Lung (tissue), 12 donors: Measurements from ENCODE around the gene DCHS2. TPM values are rescaled to one million over a fixed set of nuclear protein-coding genes. Genes with fewer than 3 reads are reported as not detected.

Experiments used
- ATAC-seq: fragments of 200-7000 bp; cut with Tn5 transposase; one replicate; pipeline ENCODE4 v1.9.1; 2020; ENCODE audit warnings: moderate number of reproducible peaks; ENCODE audit not compliant: insufficient read depth, low FRiP score
- DNase-seq, 3 donors: peaks; one replicate each; pipeline ENCODE4 v3.0.0-alpha.2; 2013 to 2017
- H3K27ac ChIP-seq, 2 donors: one replicate each; pipeline ENCODE4 v1.5.1; 2013; ENCODE audit warnings: mild to moderate bottlenecking in 2 of 2, moderate library complexity in 2 of 2, control low read depth in 1 of 2, inconsistent platforms in 1 of 2, low read depth in 1 of 2, low read length in 1 of 2
- H3K27me3 ChIP-seq, 3 donors: one replicate each; pipeline ENCODE4 v1.5.1; 2013; ENCODE audit warnings: low read length in 2 of 3; ENCODE audit not compliant: control insufficient read depth in 3 of 3, insufficient read depth in 3 of 3
- H3K36me3 ChIP-seq, 4 donors: one replicate each; pipeline ENCODE4 v1.5.1; 2013; ENCODE audit warnings: low read length in 4 of 4, mild to moderate bottlenecking in 1 of 4, moderate library complexity in 1 of 4; ENCODE audit not compliant: control insufficient read depth in 4 of 4, insufficient read depth in 4 of 4
- H3K4me1 ChIP-seq, 5 donors: one replicate each; pipeline ENCODE4 v1.5.1; 2013; ENCODE audit warnings: low read length in 5 of 5, mild to moderate bottlenecking in 2 of 5, moderate library complexity in 1 of 5; ENCODE audit not compliant: control insufficient read depth in 5 of 5, insufficient read depth in 5 of 5
- H3K4me3 ChIP-seq: one replicate; pipeline ENCODE4 v1.5.1; 2013; ENCODE audit warnings: mild to moderate bottlenecking, control low read depth, moderate library complexity
- H3K9ac ChIP-seq, 2 donors: one replicate each; pipeline ENCODE4 v1.5.1; 2013; ENCODE audit warnings: low read length in 2 of 2, control low read depth in 1 of 2; ENCODE audit not compliant: insufficient read depth in 1 of 2
- H3K9me3 ChIP-seq, 4 donors: one replicate each; pipeline ENCODE4 v1.5.1; 2013; ENCODE audit warnings: low read length in 3 of 4, mild to moderate bottlenecking in 1 of 4, moderate library complexity in 1 of 4; ENCODE audit not compliant: control insufficient read depth in 4 of 4, insufficient read depth in 3 of 4
- WGBS, 2 donors: extraction: QIAGEN DNeasy Blood & Tissue Kit; methylation state at CpG; one replicate each; pipeline ENCODE4 v1.1.7; 2013; 5-methylcytosine and 5-hydroxymethylcytosine counted together
- polyA plus RNA-seq, 2 donors: library from polyadenylated mRNA; stranded (reverse); fragments of 200-250 nt; gene quantifications; one replicate each; pipeline ENCODE4 v1.2.1, GENCODE V29; 2013
- total RNA-seq, 2 donors: library from RNA; depleted of rRNA in 1 of 2; stranded (reverse); fragments of >200 nt in 1 of 2; gene quantifications; one replicate each; pipeline ENCODE4 v1.2.1, GENCODE V29; 2014 to 2021
- TF ChIP-seq, protein P1 (sequence below): IDR thresholded peaks from 2 replicates; pipeline ENCODE4 v1.5.1; 2012; ENCODE audit warnings: mild to moderate bottlenecking; ENCODE audit errors: control extremely low read depth, extremely low read depth
- donor health status: control.
- donor health status: control.
- donor health status: Bipolar disorder and iron deficiency.
- donor health status: healthy.
- donor health status: DM: yes; HTN: yes; CAD: no.

DCHS2 gene
- total and polyA plus RNA-seq, 4 donors, result 0.02 to 13.4 (median 0.53) TPM

DNA sequence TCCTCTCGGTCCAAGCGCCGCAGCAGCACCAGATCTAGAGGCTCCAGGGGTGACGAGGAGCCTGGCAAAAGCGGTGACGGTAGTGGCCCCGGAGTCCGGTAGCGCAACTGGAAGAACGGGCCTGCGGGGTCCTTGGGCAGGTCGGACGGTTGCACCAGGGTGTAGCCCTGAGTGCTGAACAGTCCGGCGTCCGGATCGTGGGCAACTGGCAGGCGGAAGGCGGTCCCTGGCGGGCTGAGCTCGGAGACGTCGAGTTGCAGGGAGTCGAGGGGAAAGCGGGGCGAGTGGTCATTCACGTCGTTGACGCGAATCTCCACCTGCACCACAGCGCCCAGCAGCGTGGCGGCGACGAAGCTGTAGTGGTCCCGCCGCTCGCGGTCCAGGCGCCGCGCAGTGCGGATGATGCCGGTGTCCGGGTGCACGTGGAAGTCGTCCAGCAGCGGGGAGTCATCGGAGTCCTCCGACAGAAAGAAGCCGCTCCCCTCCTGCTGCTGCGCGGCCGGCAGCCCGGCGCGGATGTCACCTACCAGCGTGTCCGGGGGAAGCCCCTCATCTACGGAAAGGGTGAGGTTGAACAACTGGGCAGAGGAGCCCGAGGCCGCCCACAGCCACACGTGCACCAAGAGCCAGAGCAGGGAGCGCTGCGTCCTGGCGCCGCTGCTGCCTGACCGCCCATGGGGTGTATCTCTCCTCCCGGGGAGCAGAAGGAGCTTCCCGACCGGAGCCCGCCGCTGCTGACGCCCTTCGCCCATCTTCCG lies 837 bp downstream of the DCHS2 start:
- TF ChIP-seq, protein P1, sequence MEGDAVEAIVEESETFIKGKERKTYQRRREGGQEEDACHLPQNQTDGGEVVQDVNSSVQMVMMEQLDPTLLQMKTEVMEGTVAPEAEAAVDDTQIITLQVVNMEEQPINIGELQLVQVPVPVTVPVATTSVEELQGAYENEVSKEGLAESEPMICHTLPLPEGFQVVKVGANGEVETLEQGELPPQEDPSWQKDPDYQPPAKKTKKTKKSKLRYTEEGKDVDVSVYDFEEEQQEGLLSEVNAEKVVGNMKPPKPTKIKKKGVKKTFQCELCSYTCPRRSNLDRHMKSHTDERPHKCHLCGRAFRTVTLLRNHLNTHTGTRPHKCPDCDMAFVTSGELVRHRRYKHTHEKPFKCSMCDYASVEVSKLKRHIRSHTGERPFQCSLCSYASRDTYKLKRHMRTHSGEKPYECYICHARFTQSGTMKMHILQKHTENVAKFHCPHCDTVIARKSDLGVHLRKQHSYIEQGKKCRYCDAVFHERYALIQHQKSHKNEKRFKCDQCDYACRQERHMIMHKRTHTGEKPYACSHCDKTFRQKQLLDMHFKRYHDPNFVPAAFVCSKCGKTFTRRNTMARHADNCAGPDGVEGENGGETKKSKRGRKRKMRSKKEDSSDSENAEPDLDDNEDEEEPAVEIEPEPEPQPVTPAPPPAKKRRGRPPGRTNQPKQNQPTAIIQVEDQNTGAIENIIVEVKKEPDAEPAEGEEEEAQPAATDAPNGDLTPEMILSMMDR, result no peak
- Histone ChIP-seq H3K9me3 (peaks cover 0 to 15% (median 0%) of the 10 kb centered on the region in 4 donors), H3K9ac (no peak overlapping the region), H3K4me1 (peaks cover 0 to 19% (median 10%) of the 10 kb centered on the region in 5 donors), H3K27ac (no peak overlapping the region), H3K27me3 (peaks cover 7 to 55% (median 20%) of the 10 kb centered on the region in 3 donors), H3K36me3 (no peaks in the 10 kb centered on the region), H3K4me3 (no peak overlapping the region)
- WGBS, 2 donors, result 4% methylated on average over 70 to 76 of the region's 76 CpGs
- ATAC-seq, result peak; percentile 36
- peak in 2 of 3 donors; percentile 28 to 42 for DNase-seq

DNA sequence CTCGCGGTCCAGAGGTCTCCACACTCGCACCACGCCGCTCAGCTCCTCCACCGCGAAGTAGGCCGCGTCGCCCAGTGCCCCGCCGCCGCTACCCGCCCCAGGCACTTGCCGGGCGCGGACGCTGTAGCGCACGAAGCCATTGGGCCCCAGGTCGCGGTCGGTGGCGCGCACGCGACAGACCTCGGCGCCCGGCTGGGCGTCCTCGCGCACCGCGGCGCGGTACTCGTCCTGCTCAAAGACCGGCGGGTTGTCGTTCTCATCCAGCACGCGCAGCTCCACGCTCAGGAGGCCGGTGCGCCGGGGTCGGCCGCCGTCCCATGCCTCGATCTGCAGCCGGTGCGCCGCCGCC lies 1.4 kb downstream of the DCHS2 start:
- Histone ChIP-seq H3K9ac (no peak overlapping the region), H3K4me3 (no peak overlapping the region), H3K27ac (no peak overlapping the region), H3K4me1 (peaks cover 0 to 19% (median 10%) of the 10 kb centered on the region in 5 donors), H3K27me3 (peaks cover 7 to 58% (median 20%) of the 10 kb centered on the region in 3 donors), H3K9me3 (peaks cover 0 to 15% (median 0%) of the 10 kb centered on the region in 4 donors), H3K36me3 (no peaks in the 10 kb centered on the region)
- DNase-seq, result peak in 1 of 3 donors; percentile 19
- 4 to 7% methylated on average over 42 to 55 of the region's 55 CpGs for WGBS, 2 donors
- no peak for ATAC-seq
- TF ChIP-seq, protein P1, result no peak

DNA sequence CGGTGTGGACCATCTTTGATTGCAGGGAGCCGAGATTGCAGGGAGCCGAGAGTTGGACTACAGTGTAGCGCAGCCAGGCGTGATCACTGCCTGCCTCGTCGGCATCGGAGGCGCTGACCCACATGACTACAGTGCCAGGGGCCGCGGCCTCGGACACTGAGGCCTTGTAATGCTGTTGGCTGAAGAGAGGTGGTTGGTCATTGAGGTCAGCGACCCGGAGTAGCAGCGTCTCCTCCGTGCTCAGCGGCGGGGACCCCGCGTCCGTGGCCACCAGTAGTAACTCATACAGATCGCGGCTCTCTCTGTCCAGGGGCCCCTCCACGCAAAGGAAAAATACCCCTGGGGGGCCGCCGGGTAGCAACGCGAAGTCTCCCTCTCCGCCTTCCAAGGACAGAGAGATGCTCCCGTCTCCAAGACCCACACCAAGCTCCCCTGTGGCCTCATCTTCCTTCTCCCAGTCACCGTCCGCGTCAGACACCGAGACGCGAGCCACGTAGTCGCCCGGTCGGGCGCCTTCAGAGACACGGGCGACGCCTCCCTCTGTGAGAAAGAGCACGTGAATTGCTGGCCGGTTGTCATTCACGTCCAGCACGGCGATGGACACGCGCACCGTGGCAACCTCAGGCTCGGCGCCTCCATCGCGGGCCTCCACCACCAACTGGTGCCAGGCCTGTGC lies 1.9 kb downstream of the DCHS2 start:
- DNase-seq, result no peak
- Histone ChIP-seq H3K4me1 (peaks cover 0 to 19% (median 10%) of the 10 kb centered on the region in 5 donors), H3K27ac (no peak overlapping the region), H3K4me3 (no peak overlapping the region), H3K36me3 (no peaks in the 10 kb centered on the region), H3K9ac (no peak overlapping the region), H3K9me3 (peaks cover 0 to 15% (median 0%) of the 10 kb centered on the region in 4 donors), H3K27me3 (peaks cover 7 to 63% (median 20%) of the 10 kb centered on the region in 3 donors)
- WGBS, 2 donors, result 41 to 50% methylated on average over 56 of the region's 56 CpGs
- no peak for ATAC-seq
- TF ChIP-seq, protein P1, result no peak
